Fibroblast of lung (primary cell): Measurements from ENCODE around the gene METAP1D. TPM values are rescaled to one million over a fixed set of nuclear protein-coding genes. Genes with fewer than 3 reads are reported as not detected.

Experiments
- DNase-seq, 2 donors: peaks; one replicate each; pipeline versions ENCODE4 v3.0.0 to v3.0.0-alpha.2; 2010; ENCODE audit warnings: low read depth in 2 of 2
- H2AFZ ChIP-seq: 2 replicates; pipeline ENCODE4 v1.5.1; 2012; ENCODE audit warnings: low read length, control low read depth, inconsistent platforms
- H3K27ac ChIP-seq: 2 replicates; pipeline ENCODE4 v1.5.1; 2011; ENCODE audit warnings: low read length, control low read depth; ENCODE audit not compliant: insufficient read depth
- H3K27me3 ChIP-seq: 2 replicates; pipeline ENCODE4 v1.5.1; 2011; ENCODE audit warnings: mild to moderate bottlenecking, low read length; ENCODE audit not compliant: control insufficient read depth, insufficient read depth
- H3K36me3 ChIP-seq: 2 replicates; pipeline ENCODE4 v1.5.1; 2011; ENCODE audit warnings: low read length; ENCODE audit not compliant: control insufficient read depth, insufficient read depth
- H3K4me1 ChIP-seq: 2 replicates; pipeline ENCODE4 v1.5.1; 2011; ENCODE audit warnings: low read length; ENCODE audit not compliant: control insufficient read depth, insufficient read depth; ENCODE audit errors: extremely low read depth
- H3K4me2 ChIP-seq: 2 replicates; pipeline ENCODE4 v1.5.1; 2011; ENCODE audit warnings: low read length, control low read depth; ENCODE audit not compliant: insufficient read depth; ENCODE audit errors: extremely low read depth
- H3K4me3 ChIP-seq, 4 experiments: fragments of 200-600 bp in 1 of 4; sonication (generic) in 1 of 4; replicated peaks in 1 of 4; 2 replicates each; pipeline ENCODE4 v1.5.1; 2011 to 2016; ENCODE audit warnings: low read length in 4 of 4, low read depth in 3 of 4, mild to moderate bottlenecking in 3 of 4, control low read depth in 2 of 4, inconsistent platforms in 1 of 4, mixed read lengths in 1 of 4; ENCODE audit not compliant: insufficient read depth in 1 of 4; ENCODE audit errors: control extremely low read depth in 1 of 4
- H3K79me2 ChIP-seq: 2 replicates; pipeline ENCODE4 v1.5.1; 2012; ENCODE audit warnings: mild to moderate bottlenecking, low read length, inconsistent platforms; ENCODE audit not compliant: control insufficient read depth, insufficient read depth
- H3K9ac ChIP-seq: 2 replicates; pipeline ENCODE4 v1.5.1; 2011; ENCODE audit warnings: mild to moderate bottlenecking, low read length, control low read depth; ENCODE audit not compliant: insufficient read depth
- H3K9me3 ChIP-seq: 2 replicates; pipeline ENCODE4 v1.5.1; 2012; ENCODE audit warnings: low read depth, low read length; ENCODE audit not compliant: control insufficient read depth, insufficient read depth
- H4K20me1 ChIP-seq: 2 replicates; pipeline ENCODE4 v1.5.1; 2011; ENCODE audit warnings: low read length; ENCODE audit not compliant: control insufficient read depth, insufficient read depth; ENCODE audit errors: extremely low read depth
- EZH2 ChIP-seq: IDR thresholded peaks from 2 replicates; pipeline ENCODE4 v1.5.1; 2012; ENCODE audit warnings: low read length, control low read depth, mild to moderate bottlenecking; ENCODE audit errors: missing control alignments
- polyA plus RNA-seq, 2 donors: library from polyadenylated mRNA; depleted of rRNA in 1 of 2; stranded (reverse) in 1 of 2; unstranded in 1 of 2; fragments of >200 nt; gene quantifications; 2 replicates each; pipeline ENCODE4 v1.2.1, GENCODE V29; 2011 to 2012; ENCODE audit warnings: missing spikeins in 1 of 2
- total RNA-seq: library from RNA; depleted of rRNA; stranded (reverse); fragments of >200 nt; gene quantifications from 2 replicates; pipeline ENCODE4 v1.2.1, GENCODE V29; 2014
- TF ChIP-seq, protein P1 (sequence below), 2 donors: IDR thresholded peaks in 1 of 2; conservative IDR thresholded peaks in 1 of 2; 1 replicate in 1 of 2; 2 replicates in 1 of 2; pipeline ENCODE4 v1.5.1; 2011 to 2012; ENCODE audit warnings: low read length in 2 of 2, control low read depth in 1 of 2, inconsistent platforms in 1 of 2, low read depth in 1 of 2, mild to moderate bottlenecking in 1 of 2

The METAP1D gene
- total and polyA plus RNA-seq, 2 donors (not counting 1 experiment from before 2014, with no cell fraction given) = 6.7 to 6.8 TPM

DNA sequence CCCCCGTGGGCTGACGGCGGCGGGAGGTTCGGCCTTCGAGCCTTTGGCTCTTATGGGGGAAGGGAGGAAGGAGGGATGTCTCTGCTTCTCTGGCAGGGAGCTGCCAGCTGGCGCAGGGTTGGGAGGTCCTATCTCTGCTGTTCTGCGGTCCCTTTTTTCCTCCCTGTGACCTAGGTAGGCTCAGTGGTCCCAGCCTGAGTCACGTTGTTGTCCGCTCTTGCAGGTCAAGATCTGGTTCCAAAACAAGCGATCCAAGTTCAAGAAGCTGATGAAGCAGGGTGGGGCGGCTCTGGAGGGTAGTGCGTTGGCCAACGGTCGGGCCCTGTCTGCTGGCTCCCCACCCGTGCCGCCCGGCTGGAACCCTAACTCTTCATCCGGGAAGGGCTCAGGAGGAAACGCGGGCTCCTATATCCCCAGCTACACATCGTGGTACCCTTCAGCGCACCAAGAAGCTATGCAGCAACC is 88.1 kb downstream of the METAP1D start:
- Histone ChIP-seq H3K4me1 (peaks cover 6% of the 10 kb centered on the region), H3K27ac (no peak overlapping the region), H3K79me2 (no peaks in the 10 kb centered on the region), H3K36me3 (no peaks in the 10 kb centered on the region), H3K4me3 (no peak overlapping the region), H3K27me3 (peaks cover 86% of the 10 kb centered on the region), H3K4me2 (no peak overlapping the region), H3K9ac (no peak overlapping the region), H4K20me1 (no peaks in the 10 kb centered on the region), H3K9me3 (no peaks in the 10 kb centered on the region), H2AFZ (no peak overlapping the region)
- no peak for DNase-seq
- TF ChIP-seq, protein P1, sequence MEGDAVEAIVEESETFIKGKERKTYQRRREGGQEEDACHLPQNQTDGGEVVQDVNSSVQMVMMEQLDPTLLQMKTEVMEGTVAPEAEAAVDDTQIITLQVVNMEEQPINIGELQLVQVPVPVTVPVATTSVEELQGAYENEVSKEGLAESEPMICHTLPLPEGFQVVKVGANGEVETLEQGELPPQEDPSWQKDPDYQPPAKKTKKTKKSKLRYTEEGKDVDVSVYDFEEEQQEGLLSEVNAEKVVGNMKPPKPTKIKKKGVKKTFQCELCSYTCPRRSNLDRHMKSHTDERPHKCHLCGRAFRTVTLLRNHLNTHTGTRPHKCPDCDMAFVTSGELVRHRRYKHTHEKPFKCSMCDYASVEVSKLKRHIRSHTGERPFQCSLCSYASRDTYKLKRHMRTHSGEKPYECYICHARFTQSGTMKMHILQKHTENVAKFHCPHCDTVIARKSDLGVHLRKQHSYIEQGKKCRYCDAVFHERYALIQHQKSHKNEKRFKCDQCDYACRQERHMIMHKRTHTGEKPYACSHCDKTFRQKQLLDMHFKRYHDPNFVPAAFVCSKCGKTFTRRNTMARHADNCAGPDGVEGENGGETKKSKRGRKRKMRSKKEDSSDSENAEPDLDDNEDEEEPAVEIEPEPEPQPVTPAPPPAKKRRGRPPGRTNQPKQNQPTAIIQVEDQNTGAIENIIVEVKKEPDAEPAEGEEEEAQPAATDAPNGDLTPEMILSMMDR (conservative IDR thresholded peaks at IDR 0.05 in 1 of 2, IDR thresholded peaks at IDR 0.05 in 1 of 2; ENCODE audit: low read depth in 1 of 2, low read length in 2 of 2) = no peak
- TF ChIP-seq EZH2 = peak; percentile 97

DNA sequence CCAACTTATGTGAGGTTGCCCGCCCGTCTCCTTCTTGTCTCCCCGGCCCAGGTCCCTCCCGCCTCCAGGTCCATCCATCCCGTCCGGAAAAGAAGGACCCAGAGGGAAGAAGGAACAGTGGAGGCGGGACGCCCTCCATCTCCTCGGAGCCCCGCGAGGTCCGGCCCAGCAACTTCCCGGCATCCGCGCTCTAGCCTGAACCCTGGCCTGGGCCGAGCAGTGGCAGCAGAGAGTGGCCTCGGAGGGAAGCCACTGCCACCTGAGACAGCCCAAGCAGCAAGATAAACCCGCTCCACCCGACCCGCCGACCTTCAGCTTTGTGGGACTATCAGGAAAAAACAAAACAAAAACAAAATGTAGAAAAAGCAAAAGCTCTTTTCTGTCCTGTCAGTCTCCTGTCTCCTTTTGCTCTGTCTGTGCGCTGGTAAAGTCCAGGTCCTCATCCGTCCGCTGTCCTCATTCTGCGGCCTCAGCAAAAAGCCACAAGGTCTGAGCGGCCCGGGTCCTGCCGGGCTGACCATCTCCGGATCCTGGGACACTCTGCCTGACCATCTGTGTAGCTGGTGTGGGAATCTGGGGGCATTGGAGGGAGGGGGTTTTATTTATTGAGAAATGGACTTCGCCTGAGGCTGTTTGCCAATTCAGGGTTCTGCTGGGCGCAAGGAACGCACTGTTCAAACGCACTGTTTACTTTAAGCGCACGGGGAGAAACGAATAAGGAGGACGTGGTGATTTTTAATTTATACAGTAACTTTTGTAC is 88.7 kb downstream of the METAP1D start:
- Histone ChIP-seq H4K20me1 (no peaks in the 10 kb centered on the region), H2AFZ (no peak overlapping the region), H3K9me3 (no peaks in the 10 kb centered on the region), H3K27me3 (peaks cover 86% of the 10 kb centered on the region), H3K79me2 (no peaks in the 10 kb centered on the region), H3K4me2 (no peak overlapping the region), H3K4me3 (no peak overlapping the region), H3K36me3 (no peaks in the 10 kb centered on the region), H3K27ac (no peak overlapping the region), H3K4me1 (peaks cover 6% of the 10 kb centered on the region), H3K9ac (no peak overlapping the region)
- TF ChIP-seq, protein P1 (conservative IDR thresholded peaks at IDR 0.05 in 1 of 2, IDR thresholded peaks at IDR 0.05 in 1 of 2; ENCODE audit: low read depth in 1 of 2, low read length in 2 of 2) = no peak
- TF ChIP-seq EZH2 = peak; percentile 93
- no peak for DNase-seq

DNA sequence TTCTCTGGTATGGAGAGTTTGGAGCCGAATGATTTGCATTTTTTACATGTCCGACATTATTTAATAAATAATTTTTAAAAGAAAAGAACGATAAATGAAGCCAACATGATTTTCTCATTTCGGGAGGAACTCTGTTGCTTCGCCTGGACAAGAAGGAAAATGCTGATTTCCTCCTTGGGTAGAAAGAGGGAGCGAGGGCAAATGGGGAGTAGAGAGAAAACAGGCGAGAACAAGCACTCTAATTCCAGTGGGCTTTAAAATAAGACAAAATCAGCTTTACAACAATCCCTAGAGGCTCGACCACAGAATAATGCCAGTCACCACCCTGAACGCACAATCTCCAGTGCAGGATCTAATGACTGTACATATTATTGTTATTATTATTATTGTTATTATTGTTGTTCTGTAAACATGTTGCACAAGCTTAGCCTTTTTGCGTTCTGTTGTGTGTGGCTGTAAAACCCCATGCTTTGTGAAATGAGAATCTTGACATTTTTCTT is 89.3 kb downstream of the METAP1D start:
- H3K4me2 ChIP-seq = no peak overlapping the region
- H4K20me1 ChIP-seq = no peaks in the 10 kb centered on the region
- no peaks in the 10 kb centered on the region for H3K79me2 ChIP-seq
- H2AFZ ChIP-seq = no peak overlapping the region
- H3K4me3 ChIP-seq = no peak overlapping the region
- no peaks in the 10 kb centered on the region for H3K36me3 ChIP-seq
- TF ChIP-seq, protein P1 (conservative IDR thresholded peaks at IDR 0.05 in 1 of 2, IDR thresholded peaks at IDR 0.05 in 1 of 2; ENCODE audit: low read depth in 1 of 2, low read length in 2 of 2) = no peak
- TF ChIP-seq EZH2 = no peak
- peaks cover 86% of the 10 kb centered on the region for H3K27me3 ChIP-seq
- peaks cover 6% of the 10 kb centered on the region for H3K4me1 ChIP-seq
- H3K9me3 ChIP-seq = no peaks in the 10 kb centered on the region
- DNase-seq = no peak
- H3K27ac ChIP-seq = no peak overlapping the region
- H3K9ac ChIP-seq = no peak overlapping the region
